ENCODE measurements around the gene OR6V1.
"Not testable (repeated sequence)": the region's sequence is repeated elsewhere in the genome, so short reads cannot be mapped to it uniquely, and the experiment has no call there.

- TF ChIP-seq CTCF (IDR thresholded peaks at IDR 0.05; ENCODE audit: low read length); EZH2 (optimal IDR thresholded peaks at IDR 0.05; ENCODE audit: low read depth, low read length): not testable (repeated sequence)
Measured at GRCh38 chr7:143088549-143089231, 36.5 kb downstream of the OR6V1 start.

Measured in MM.1S (cell line).